Cerebellar nuclear complex (tissue), 1 donor: ENCODE measurements around the gene RNF183.

Experiments
- DNase-seq, 2 experiments: peaks; one replicate each; lab custom pipeline; 2025; lab: John Stamatoyannopoulos, UW

The RNF183 gene

GRCh38 chr9:113302792-113303418 is at the start of gene RNF183:
RNF183 (minus strand) TSS chr9:113303376; CDS start chr9:113298184, 5,192 bp downstream.
- no peak for DNase-seq

- DNase-seq = no peak
Observed at GRCh38 chr9:113352411-113352810, 49.2 kb upstream of the RNF183 start.

- no peak for DNase-seq
Observed at GRCh38 chr9:113352006-113352405, 48.8 kb upstream of the RNF183 start.

- no peak for DNase-seq
Observed at GRCh38 chr9:113350937-113351336, 47.8 kb upstream of the RNF183 start.

GRCh38 chr9:113350107-113350661 is 47.0 kb upstream of the RNF183 start:
- DNase-seq = no peak

- no peak for DNase-seq
Observed at GRCh38 chr9:113349445-113350094, 46.4 kb upstream of the RNF183 start, which contains the start of gene BSPRY. BSPRY (plus strand) TSS chr9:113349541; CDS start chr9:113349580, 39 bp downstream.

- no peak for DNase-seq
Observed at GRCh38 chr9:113349066-113349444, 45.9 kb upstream of the RNF183 start.

- no peak for DNase-seq
Observed at GRCh38 chr9:113348437-113348836, 45.3 kb upstream of the RNF183 start.

GRCh38 chr9:113345671-113346070 is 42.5 kb upstream of the RNF183 start:
- no peak for DNase-seq

GRCh38 chr9:113345190-113345589 is 42.0 kb upstream of the RNF183 start:
- no peak for DNase-seq

GRCh38 chr9:113343732-113344231 is 40.6 kb upstream of the RNF183 start:
- DNase-seq = no peak

GRCh38 chr9:113341712-113342410 is 38.7 kb upstream of the RNF183 start:
- no peak for DNase-seq

- peak in 1 of 2 experiments; percentile 76 for DNase-seq
Observed at GRCh38 chr9:113340011-113340699, 37.0 kb upstream of the RNF183 start, which contains the start of gene WDR31. WDR31 (minus strand) TSS chr9:113340275; CDS start chr9:113332022, 8,253 bp downstream.

GRCh38 chr9:113337714-113338113 is 34.5 kb upstream of the RNF183 start:
- DNase-seq = no peak

GRCh38 chr9:113331780-113332179 is 28.6 kb upstream of the RNF183 start:
- DNase-seq = no peak

GRCh38 chr9:113328045-113328782 is 25.0 kb upstream of the RNF183 start:
- DNase-seq = no peak

GRCh38 chr9:113326230-113326629 is 23.1 kb upstream of the RNF183 start:
- no peak for DNase-seq

GRCh38 chr9:113322671-113323070 is 19.5 kb upstream of the RNF183 start:
- no peak for DNase-seq

GRCh38 chr9:113320051-113320450 is 16.9 kb upstream of the RNF183 start:
- DNase-seq = no peak

GRCh38 chr9:113319054-113319453 is 15.9 kb upstream of the RNF183 start:
- no peak for DNase-seq

- no peak for DNase-seq
Observed at GRCh38 chr9:113317777-113318176, 14.6 kb upstream of the RNF183 start.
